Measurements from ENCODE around the gene MRPL51.
"Not testable (repeated sequence)": the region's sequence is repeated elsewhere in the genome, so short reads cannot be mapped to it uniquely, and the experiment has no call there.

The MRPL51 gene

GRCh38 chr12:6494258-6494743, 1.2 kb upstream of the MRPL51 start:
- TF ChIP-seq ZFX (IDR thresholded peaks at IDR 0.05; ENCODE audit: borderline replicate concordance): no peak
- TF ChIP-seq, protein P1, sequence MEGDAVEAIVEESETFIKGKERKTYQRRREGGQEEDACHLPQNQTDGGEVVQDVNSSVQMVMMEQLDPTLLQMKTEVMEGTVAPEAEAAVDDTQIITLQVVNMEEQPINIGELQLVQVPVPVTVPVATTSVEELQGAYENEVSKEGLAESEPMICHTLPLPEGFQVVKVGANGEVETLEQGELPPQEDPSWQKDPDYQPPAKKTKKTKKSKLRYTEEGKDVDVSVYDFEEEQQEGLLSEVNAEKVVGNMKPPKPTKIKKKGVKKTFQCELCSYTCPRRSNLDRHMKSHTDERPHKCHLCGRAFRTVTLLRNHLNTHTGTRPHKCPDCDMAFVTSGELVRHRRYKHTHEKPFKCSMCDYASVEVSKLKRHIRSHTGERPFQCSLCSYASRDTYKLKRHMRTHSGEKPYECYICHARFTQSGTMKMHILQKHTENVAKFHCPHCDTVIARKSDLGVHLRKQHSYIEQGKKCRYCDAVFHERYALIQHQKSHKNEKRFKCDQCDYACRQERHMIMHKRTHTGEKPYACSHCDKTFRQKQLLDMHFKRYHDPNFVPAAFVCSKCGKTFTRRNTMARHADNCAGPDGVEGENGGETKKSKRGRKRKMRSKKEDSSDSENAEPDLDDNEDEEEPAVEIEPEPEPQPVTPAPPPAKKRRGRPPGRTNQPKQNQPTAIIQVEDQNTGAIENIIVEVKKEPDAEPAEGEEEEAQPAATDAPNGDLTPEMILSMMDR (IDR thresholded peaks at IDR 0.05): peak; percentile 12; the same call in 1 of the 2 replicates

DNA sequence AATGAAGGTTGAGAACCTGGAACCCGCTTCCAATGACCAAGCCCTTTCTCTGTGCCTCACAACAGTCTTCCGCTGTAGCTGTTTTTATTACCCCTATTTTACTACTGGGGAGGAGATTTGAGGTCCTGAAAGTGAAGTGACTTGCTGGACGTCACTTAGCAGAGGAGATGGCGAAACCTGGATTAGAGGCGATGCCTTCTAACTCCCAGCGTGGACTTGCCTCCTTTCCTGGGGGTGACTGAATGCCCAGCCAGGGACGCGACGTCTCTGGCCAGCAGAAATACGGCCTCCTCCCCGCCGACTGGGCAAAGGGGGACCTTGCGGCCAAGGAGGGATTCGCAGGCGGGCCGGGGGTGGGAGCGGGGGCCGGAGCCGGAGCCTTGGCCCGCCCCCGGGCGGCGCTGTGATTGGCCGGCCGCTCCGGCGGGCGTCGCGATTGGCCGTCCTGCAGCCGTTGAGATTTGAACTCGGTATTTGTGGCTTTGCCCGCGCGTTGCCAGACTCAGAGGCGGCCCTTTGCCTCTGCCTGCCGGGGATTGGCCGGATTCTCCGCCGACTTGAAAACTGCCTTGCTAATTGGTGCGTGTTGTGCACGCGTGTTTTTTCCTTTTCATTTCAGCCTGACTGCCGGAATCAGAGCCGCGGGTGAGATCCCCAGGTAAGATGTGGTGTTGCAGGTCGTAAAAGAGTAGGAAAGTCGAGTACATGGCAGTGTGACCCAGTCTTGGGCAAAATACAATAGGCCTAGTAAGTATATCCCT, 615 bp upstream of the MRPL51 start, which contains the start of gene NCAPD2:
Gene NCAPD2, plus strand, starts transcription at position 606 of the 761 bp plus-strand sequence. CDS start 997 bp downstream, outside the sequence.
- peak within 1 kb of the TSS; percentile 98 for H3K27ac ChIP-seq
- no peak for TF ChIP-seq ZFX (IDR thresholded peaks at IDR 0.05; ENCODE audit: borderline replicate concordance)
- TF ChIP-seq, protein P1 (IDR thresholded peaks at IDR 0.05): peak; percentile 34

More at GRCh38 chr12:6494258-6494743, 1.2 kb upstream of the MRPL51 start:
- H3K27ac ChIP-seq: peak overlapping the region; percentile 98

GRCh38 chr12:6490673-6491072, 2.4 kb downstream of the MRPL51 start:
- H3K27ac ChIP-seq: not testable (repeated sequence)

- no peak for TF ChIP-seq ZFX (IDR thresholded peaks at IDR 0.05; ENCODE audit: borderline replicate concordance)
- TF ChIP-seq, protein P1 (IDR thresholded peaks at IDR 0.05): no peak
- no peak overlapping the region for H3K27ac ChIP-seq
Measured at GRCh38 chr12:6489449-6489848, 3.6 kb downstream of the MRPL51 start.

- H3K27ac ChIP-seq: no peak overlapping the region
- TF ChIP-seq, protein P1 (IDR thresholded peaks at IDR 0.05): no peak
- no peak for TF ChIP-seq ZFX (IDR thresholded peaks at IDR 0.05; ENCODE audit: borderline replicate concordance)
Measured at GRCh38 chr12:6488240-6488639, 4.8 kb downstream of the MRPL51 start.

DNA sequence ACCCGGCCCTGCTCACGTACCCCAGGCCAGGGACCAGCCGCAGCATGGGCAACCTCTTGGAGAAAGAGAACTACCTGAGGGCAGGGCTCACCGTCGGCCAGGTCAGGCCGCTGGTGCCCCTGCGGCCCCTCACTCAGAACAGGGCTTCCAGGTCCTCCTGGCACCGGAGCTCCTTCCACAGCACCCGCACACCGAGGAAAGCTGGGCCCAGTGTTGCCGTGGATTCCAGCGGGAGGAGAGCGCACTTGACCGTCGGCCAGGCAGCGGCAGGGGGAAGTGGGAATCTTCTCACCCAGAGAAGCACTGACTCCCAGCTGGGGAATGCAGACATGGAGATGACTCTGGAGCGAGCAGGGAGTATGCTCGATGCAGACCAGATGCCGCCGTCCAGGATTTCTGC, 14.6 kb downstream of the MRPL51 start:
- no peak overlapping the region for H3K27ac ChIP-seq
- TF ChIP-seq ZFX (IDR thresholded peaks at IDR 0.05; ENCODE audit: borderline replicate concordance): no peak
- TF ChIP-seq, protein P1 (IDR thresholded peaks at IDR 0.05): no peak

DNA sequence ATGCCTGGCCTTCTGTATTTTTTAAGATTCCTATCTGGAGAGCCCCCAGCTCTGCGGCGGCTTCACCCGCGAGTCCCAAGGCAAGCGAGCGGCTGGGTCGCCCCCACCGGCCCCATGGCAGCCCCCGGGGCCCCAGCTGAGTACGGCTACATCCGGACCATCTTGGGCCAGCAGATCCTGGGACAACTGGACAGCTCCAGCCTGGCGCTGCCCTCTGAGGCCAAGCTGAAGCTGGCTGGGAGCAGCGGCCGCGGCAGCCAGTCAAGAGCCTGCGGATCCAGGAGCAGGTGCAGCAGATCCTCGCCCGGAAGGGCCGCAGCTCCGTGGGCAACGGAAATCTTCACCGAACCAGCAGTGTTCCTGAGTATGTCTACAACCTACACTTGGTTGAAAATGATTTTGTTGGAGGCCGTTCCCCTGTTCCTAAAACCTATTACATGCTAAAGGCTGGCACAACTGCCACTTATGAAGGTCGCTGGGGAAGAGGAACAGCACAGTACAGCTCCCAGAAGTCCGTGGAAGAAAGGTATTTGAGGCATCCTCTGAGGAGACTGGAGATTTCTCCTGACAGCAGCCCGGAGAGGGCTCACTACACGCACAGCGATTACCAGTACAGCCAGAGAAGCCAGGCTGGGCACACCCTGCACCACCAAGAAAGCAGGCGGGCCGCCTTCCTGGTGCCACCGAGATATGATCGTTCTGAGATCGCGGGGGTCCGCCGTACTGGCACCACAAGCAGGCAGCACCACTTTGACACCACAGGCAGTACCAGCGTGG, 15.3 kb downstream of the MRPL51 start:
- H3K27ac ChIP-seq: not testable (repeated sequence)

GRCh38 chr12:6476489-6476888, 16.6 kb downstream of the MRPL51 start:
- TF ChIP-seq ZFX (IDR thresholded peaks at IDR 0.05; ENCODE audit: borderline replicate concordance): no peak
- TF ChIP-seq, protein P1 (IDR thresholded peaks at IDR 0.05): no peak
- H3K27ac ChIP-seq: no peak overlapping the region

GRCh38 chr12:6475233-6475975, 17.7 kb downstream of the MRPL51 start:
- H3K27ac ChIP-seq: not testable (repeated sequence)

All from 22Rv1 (cell line).